NB4 (cell line): ENCODE measurements around the gene CCNE1.

Experiments used
- CTCF ChIP-seq: IDR thresholded peaks from one replicate; pipeline ENCODE4 v1.5.1; 2012; ENCODE audit warnings: low read depth, low read length
- MAX ChIP-seq: IDR thresholded peaks from 2 replicates; pipeline ENCODE4 v1.6.1; 2011; ENCODE audit warnings: low read depth, low read length
- MYC ChIP-seq: IDR thresholded peaks from 2 replicates; pipeline ENCODE4 v1.6.1; 2011; ENCODE audit warnings: low read depth, low read length
- POLR2A ChIP-seq: IDR thresholded peaks from 2 replicates; pipeline ENCODE4 v1.6.1; 2011; ENCODE audit warnings: mild to moderate bottlenecking; ENCODE audit not compliant: insufficient read length; ENCODE audit errors: extremely low read depth

- no peak for TF ChIP-seq CTCF
- TF ChIP-seq POLR2A: no peak
- TF ChIP-seq MYC: no peak
- peak; percentile 25; the same call in 1 of the 2 replicates for TF ChIP-seq MAX
Observed at GRCh38 chr19:29842471-29843179, 30.8 kb downstream of the CCNE1 start.
